GM23338 (cell line): ENCODE data around the gene C4BPA. TPM values are rescaled to one million over a fixed set of nuclear protein-coding genes. Genes with fewer than 3 reads are reported as not detected.

Experiments used
- ATAC-seq: fragments of 200-7000 bp; cut with Tn5 transposase; 3 replicates; pipeline ENCODE4 v1.9.1; 2020
- DNase-seq: peaks from one replicate; pipeline ENCODE4 v3.0.0-alpha.2; 2015; ENCODE audit warnings: low spot score
- H2AFZ ChIP-seq: fragments of 200-600 bp; sonication (generic); 2 replicates; pipeline ENCODE4 v1.8.0; 2016; ENCODE audit warnings: antibody characterized with exemption, mild to moderate bottlenecking, moderate library complexity
- H3F3A ChIP-seq: fragments of 200-600 bp; sonication (generic); replicated peaks from 2 replicates; pipeline ENCODE4 v1.8.0; 2017; ENCODE audit warnings: antibody characterized with exemption, mixed run types, low read depth
- H3K27ac ChIP-seq: fragments of 200-600 bp; sonication (generic); 2 replicates; pipeline ENCODE4 v1.6.1; 2016; ENCODE audit warnings: low read depth
- H3K27me3 ChIP-seq: fragments of 200-600 bp; sonication (generic); 2 replicates; pipeline ENCODE4 v1.8.0; 2016; ENCODE audit warnings: mild to moderate bottlenecking, mixed run types, moderate library complexity; ENCODE audit not compliant: insufficient read depth
- H3K36me3 ChIP-seq: fragments of 200-600 bp; sonication (generic); 2 replicates; pipeline ENCODE4 v1.8.0; 2016; ENCODE audit warnings: mild to moderate bottlenecking; ENCODE audit not compliant: insufficient read depth
- H3K4me1 ChIP-seq: fragments of 200-600 bp; sonication (generic); 2 replicates; pipeline ENCODE4 v1.8.0; 2016; ENCODE audit warnings: mild to moderate bottlenecking, moderate library complexity; ENCODE audit not compliant: insufficient read depth
- H3K4me2 ChIP-seq: fragments of 200-600 bp; sonication (generic); 2 replicates; pipeline ENCODE4 v1.7.1; 2017; ENCODE audit warnings: mixed run types
- H3K4me3 ChIP-seq: fragments of 200-600 bp; sonication (generic); 2 replicates; pipeline ENCODE4 v1.6.1; 2016; ENCODE audit warnings: mixed run types
- H3K79me2 ChIP-seq: fragments of 200-600 bp; sonication (generic); replicated peaks from 2 replicates; pipeline ENCODE4 v1.8.0; 2017; ENCODE audit warnings: mild to moderate bottlenecking; ENCODE audit not compliant: insufficient read depth
- H3K9me2 ChIP-seq: fragments of 200-600 bp; sonication (generic); 2 replicates; pipeline ENCODE4 v1.8.0; 2017; ENCODE audit not compliant: insufficient read depth
- H4K20me1 ChIP-seq: fragments of 200-600 bp; sonication (generic); replicated peaks from 2 replicates; pipeline ENCODE4 v1.8.0; 2017; ENCODE audit warnings: mild to moderate bottlenecking; ENCODE audit not compliant: insufficient read depth
- H3K27ac Mint-ChIP-seq: 2 replicates; pipeline ENCODE4 v1.8.0; 2020; ENCODE audit warnings: inconsistent platforms, mild to moderate bottlenecking, moderate library complexity, mixed read lengths
- H3K27me3 Mint-ChIP-seq: 3 replicates; pipeline ENCODE4 v1.8.0; 2022; ENCODE audit warnings: low read depth, mild to moderate bottlenecking, moderate library complexity, mixed read lengths, inconsistent platforms; ENCODE audit not compliant: insufficient read depth, poor library complexity
- H3K36me3 Mint-ChIP-seq: 3 replicates; pipeline ENCODE4 v1.8.0; 2021; ENCODE audit warnings: low read depth, mild to moderate bottlenecking, inconsistent platforms, moderate library complexity, mixed read lengths
- H3K4me1 Mint-ChIP-seq: 3 replicates; pipeline ENCODE4 v1.8.0; 2020; ENCODE audit warnings: mild to moderate bottlenecking, inconsistent platforms, mixed read lengths
- H3K4me3 Mint-ChIP-seq: 3 replicates; pipeline ENCODE4 v1.8.0; 2021; ENCODE audit warnings: moderate library complexity, mild to moderate bottlenecking, inconsistent platforms, mixed read lengths
- H3K9me3 Mint-ChIP-seq: 3 replicates; pipeline ENCODE4 v1.8.0; 2020; ENCODE audit warnings: moderate library complexity, mild to moderate bottlenecking, inconsistent platforms, mixed read lengths
- CREB1 ChIP-seq: fragments of 250-450 bp; sonication (Bioruptor Pico); IDR thresholded peaks from 2 replicates; pipeline ENCODE4 v1.5.0; 2020; ENCODE audit warnings: low read depth, mild to moderate bottlenecking, moderate library complexity
- ETS1 ChIP-seq: IDR thresholded peaks from 2 replicates; pipeline ENCODE4 v1.6.1; 2016; ENCODE audit warnings: antibody characterized with exemption
- EZH2 ChIP-seq: fragments of 200-600 bp; sonication (generic); IDR thresholded peaks from one replicate; pipeline ENCODE4 v1.8.0; 2017; ENCODE audit warnings: antibody characterized with exemption, mild to moderate bottlenecking, low read depth; ENCODE audit not compliant: unreplicated experiment
- EZH2phosphoT487 ChIP-seq: fragments of 200-600 bp; sonication (generic); IDR thresholded peaks from one replicate; pipeline ENCODE4 v1.8.1; 2018; ENCODE audit warnings: antibody characterized with exemption; ENCODE audit not compliant: unreplicated experiment
- JUNB ChIP-seq: IDR thresholded peaks from one replicate; pipeline ENCODE4 v1.6.1; 2016; ENCODE audit warnings: antibody characterized with exemption; ENCODE audit not compliant: unreplicated experiment
- NANOG ChIP-seq: IDR thresholded peaks from 2 replicates; pipeline ENCODE4 v1.6.1; 2016; ENCODE audit warnings: antibody characterized with exemption, borderline replicate concordance
- POLR2AphosphoS5 ChIP-seq: IDR thresholded peaks from 2 replicates; pipeline ENCODE4 v1.6.1; 2016; ENCODE audit warnings: antibody characterized with exemption, low read depth
- STAT1 ChIP-seq: IDR thresholded peaks from one replicate; pipeline ENCODE4 v1.6.1; 2016; ENCODE audit warnings: antibody characterized with exemption; ENCODE audit not compliant: unreplicated experiment
- ZNF114 ChIP-seq: fragments of 250-450 bp; sonication (Bioruptor Pico); IDR thresholded peaks from 2 replicates; pipeline ENCODE4 v1.5.0; 2020; ENCODE audit warnings: mild to moderate bottlenecking, moderate library complexity
- ZNF331 ChIP-seq: fragments of 250-450 bp; sonication (Bioruptor Pico); IDR thresholded peaks from 2 replicates; pipeline ENCODE4 v1.5.0; 2020; ENCODE audit warnings: low read depth, mild to moderate bottlenecking, moderate library complexity
- polyA plus RNA-seq: library from polyadenylated mRNA; unstranded; fragments of >200 nt; fragmentation: Nextera tagmentation; extraction: Ambion mirVana; gene quantifications from 2 replicates; pipeline ENCODE4 v1.2.1, GENCODE V29; 2016
- total RNA-seq: library from RNA; depleted of rRNA; stranded (reverse); fragments of >200 nt; shearing (Covaris generic); gene quantifications from 2 replicates; pipeline ENCODE4 v1.2.3, GENCODE V29; 2014
- TF ChIP-seq, protein P1 (sequence below): IDR thresholded peaks from one replicate; pipeline ENCODE4 v1.6.1; 2018; ENCODE audit warnings: antibody characterized with exemption; ENCODE audit not compliant: unreplicated experiment
- TF ChIP-seq, protein P2 (sequence below): fragments of 250-450 bp; sonication (Bioruptor Pico); IDR thresholded peaks from 2 replicates; pipeline ENCODE4 v1.5.0; 2020; ENCODE audit warnings: mild to moderate bottlenecking, moderate library complexity

Gene C4BPA
- total and polyA plus RNA-seq, 2 experiments from 2014 or later: not detected

DNA sequence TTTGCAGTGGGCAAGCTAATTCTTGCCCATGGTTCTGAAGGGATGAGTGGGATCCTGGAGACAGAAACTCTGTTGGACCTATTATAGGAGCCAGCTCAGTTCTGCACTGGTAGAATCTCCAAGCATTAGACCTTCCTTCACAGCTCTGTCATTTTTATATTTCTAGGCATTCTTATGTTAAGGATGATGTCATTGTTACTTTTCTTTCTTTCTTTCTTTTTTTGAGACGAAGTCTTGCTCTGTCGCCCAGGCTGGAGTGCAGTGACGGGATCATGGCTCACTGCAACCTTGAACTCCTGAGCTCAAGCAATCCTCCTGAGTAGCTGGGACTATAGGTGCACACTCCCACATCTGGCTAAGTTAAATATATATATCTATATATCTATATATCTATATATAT is 43.4 kb upstream of the C4BPA start (continued):
- no peak for TF ChIP-seq ETS1
- no peak for TF ChIP-seq STAT1

- H3K36me3 ChIP-seq: peaks cover 10% of the 10 kb centered on the region; the same call in 1 of the 2 replicates
- H3K27ac ChIP-seq: no peak overlapping the region
- H3K4me2 ChIP-seq: no peak overlapping the region
- Mint-ChIP-seq H3K27ac (no peak overlapping the region), H3K4me1 (peaks cover 9% of the 10 kb centered on the region; the same call in 2 of the 3 replicates), H3K4me3 (no peak overlapping the region), H3K27me3 (peaks cover 2% of the 10 kb centered on the region), H3K36me3 (peaks cover 38% of the 10 kb centered on the region), H3K9me3 (no peaks in the 10 kb centered on the region)
- H3F3A ChIP-seq: no peaks in the 10 kb centered on the region
- DNase-seq (no peak), ATAC-seq (no peak)
- no peaks in the 10 kb centered on the region for H3K79me2 ChIP-seq
- H3K4me3 ChIP-seq: no peak overlapping the region
- no peaks in the 10 kb centered on the region for H3K27me3 ChIP-seq
- no peaks in the 10 kb centered on the region; the same call in 1 of the 2 replicates for H4K20me1 ChIP-seq
- no peaks in the 10 kb centered on the region for H3K4me1 ChIP-seq
- no peak overlapping the region for H2AFZ ChIP-seq
- H3K9me2 ChIP-seq: no peaks in the 10 kb centered on the region
- TF ChIP-seq EZH2phosphoT487 (no peak), NANOG (no peak), CREB1 (CRISPR knock-in tag) (no peak), EZH2 (no peak), ETS1 (no peak), ZNF114 (CRISPR knock-in tag) (no peak), JUNB (no peak), STAT1 (no peak), ZNF331 (CRISPR knock-in tag) (no peak), POLR2AphosphoS5 (no peak)
- TF ChIP-seq, protein P1, sequence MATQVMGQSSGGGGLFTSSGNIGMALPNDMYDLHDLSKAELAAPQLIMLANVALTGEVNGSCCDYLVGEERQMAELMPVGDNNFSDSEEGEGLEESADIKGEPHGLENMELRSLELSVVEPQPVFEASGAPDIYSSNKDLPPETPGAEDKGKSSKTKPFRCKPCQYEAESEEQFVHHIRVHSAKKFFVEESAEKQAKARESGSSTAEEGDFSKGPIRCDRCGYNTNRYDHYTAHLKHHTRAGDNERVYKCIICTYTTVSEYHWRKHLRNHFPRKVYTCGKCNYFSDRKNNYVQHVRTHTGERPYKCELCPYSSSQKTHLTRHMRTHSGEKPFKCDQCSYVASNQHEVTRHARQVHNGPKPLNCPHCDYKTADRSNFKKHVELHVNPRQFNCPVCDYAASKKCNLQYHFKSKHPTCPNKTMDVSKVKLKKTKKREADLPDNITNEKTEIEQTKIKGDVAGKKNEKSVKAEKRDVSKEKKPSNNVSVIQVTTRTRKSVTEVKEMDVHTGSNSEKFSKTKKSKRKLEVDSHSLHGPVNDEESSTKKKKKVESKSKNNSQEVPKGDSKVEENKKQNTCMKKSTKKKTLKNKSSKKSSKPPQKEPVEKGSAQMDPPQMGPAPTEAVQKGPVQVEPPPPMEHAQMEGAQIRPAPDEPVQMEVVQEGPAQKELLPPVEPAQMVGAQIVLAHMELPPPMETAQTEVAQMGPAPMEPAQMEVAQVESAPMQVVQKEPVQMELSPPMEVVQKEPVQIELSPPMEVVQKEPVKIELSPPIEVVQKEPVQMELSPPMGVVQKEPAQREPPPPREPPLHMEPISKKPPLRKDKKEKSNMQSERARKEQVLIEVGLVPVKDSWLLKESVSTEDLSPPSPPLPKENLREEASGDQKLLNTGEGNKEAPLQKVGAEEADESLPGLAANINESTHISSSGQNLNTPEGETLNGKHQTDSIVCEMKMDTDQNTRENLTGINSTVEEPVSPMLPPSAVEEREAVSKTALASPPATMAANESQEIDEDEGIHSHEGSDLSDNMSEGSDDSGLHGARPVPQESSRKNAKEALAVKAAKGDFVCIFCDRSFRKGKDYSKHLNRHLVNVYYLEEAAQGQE: no peak
- TF ChIP-seq, protein P2, sequence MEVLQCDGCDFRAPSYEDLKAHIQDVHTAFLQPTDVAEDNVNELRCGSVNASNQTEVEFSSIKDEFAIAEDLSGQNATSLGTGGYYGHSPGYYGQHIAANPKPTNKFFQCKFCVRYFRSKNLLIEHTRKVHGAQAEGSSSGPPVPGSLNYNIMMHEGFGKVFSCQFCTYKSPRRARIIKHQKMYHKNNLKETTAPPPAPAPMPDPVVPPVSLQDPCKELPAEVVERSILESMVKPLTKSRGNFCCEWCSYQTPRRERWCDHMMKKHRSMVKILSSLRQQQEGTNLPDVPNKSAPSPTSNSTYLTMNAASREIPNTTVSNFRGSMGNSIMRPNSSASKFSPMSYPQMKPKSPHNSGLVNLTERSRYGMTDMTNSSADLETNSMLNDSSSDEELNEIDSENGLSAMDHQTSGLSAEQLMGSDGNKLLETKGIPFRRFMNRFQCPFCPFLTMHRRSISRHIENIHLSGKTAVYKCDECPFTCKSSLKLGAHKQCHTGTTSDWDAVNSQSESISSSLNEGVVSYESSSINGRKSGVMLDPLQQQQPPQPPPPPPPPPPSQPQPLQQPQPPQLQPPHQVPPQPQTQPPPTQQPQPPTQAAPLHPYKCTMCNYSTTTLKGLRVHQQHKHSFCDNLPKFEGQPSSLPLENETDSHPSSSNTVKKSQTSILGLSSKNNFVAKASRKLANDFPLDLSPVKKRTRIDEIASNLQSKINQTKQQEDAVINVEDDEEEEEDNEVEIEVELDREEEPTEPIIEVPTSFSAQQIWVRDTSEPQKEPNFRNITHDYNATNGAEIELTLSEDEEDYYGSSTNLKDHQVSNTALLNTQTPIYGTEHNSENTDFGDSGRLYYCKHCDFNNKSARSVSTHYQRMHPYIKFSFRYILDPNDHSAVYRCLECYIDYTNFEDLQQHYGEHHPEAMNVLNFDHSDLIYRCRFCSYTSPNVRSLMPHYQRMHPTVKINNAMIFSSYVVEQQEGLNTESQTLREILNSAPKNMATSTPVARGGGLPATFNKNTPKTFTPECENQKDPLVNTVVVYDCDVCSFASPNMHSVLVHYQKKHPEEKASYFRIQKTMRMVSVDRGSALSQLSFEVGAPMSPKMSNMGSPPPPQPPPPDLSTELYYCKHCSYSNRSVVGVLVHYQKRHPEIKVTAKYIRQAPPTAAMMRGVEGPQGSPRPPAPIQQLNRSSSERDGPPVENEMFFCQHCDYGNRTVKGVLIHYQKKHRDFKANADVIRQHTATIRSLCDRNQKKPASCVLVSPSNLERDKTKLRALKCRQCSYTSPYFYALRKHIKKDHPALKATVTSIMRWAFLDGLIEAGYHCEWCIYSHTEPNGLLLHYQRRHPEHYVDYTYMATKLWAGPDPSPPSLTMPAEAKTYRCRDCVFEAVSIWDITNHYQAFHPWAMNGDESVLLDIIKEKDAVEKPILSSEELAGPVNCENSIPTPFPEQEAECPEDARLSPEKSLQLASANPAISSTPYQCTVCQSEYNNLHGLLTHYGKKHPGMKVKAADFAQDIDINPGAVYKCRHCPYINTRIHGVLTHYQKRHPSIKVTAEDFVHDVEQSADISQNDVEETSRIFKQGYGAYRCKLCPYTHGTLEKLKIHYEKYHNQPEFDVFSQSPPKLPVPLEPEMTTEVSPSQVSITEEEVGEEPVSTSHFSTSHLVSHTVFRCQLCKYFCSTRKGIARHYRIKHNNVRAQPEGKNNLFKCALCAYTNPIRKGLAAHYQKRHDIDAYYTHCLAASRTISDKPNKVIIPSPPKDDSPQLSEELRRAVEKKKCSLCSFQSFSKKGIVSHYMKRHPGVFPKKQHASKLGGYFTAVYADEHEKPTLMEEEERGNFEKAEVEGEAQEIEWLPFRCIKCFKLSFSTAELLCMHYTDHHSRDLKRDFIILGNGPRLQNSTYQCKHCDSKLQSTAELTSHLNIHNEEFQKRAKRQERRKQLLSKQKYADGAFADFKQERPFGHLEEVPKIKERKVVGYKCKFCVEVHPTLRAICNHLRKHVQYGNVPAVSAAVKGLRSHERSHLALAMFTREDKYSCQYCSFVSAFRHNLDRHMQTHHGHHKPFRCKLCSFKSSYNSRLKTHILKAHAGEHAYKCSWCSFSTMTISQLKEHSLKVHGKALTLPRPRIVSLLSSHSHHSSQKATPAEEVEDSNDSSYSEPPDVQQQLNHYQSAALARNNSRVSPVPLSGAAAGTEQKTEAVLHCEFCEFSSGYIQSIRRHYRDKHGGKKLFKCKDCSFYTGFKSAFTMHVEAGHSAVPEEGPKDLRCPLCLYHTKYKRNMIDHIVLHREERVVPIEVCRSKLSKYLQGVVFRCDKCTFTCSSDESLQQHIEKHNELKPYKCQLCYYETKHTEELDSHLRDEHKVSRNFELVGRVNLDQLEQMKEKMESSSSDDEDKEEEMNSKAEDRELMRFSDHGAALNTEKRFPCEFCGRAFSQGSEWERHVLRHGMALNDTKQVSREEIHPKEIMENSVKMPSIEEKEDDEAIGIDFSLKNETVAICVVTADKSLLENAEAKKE (CRISPR knock-in tag): no peak
Measured at GRCh38 chr1:207062058-207062457, 42.0 kb upstream of the C4BPA start.
